Fibroblast of lung (primary cell): Measurements from ENCODE around the gene PRPF39.

ENCODE experiments used
- EZH2 ChIP-seq: IDR thresholded peaks from 2 replicates; pipeline ENCODE4 v1.5.1; 2012; ENCODE audit warnings: low read length, control low read depth, mild to moderate bottlenecking; ENCODE audit errors: missing control alignments
- TF ChIP-seq, protein P1 (sequence below), 2 donors: IDR thresholded peaks in 1 of 2; conservative IDR thresholded peaks in 1 of 2; 1 replicate in 1 of 2; 2 replicates in 1 of 2; pipeline ENCODE4 v1.5.1; 2011 to 2012; ENCODE audit warnings: low read length in 2 of 2, control low read depth in 1 of 2, inconsistent platforms in 1 of 2, low read depth in 1 of 2, mild to moderate bottlenecking in 1 of 2

DNA sequence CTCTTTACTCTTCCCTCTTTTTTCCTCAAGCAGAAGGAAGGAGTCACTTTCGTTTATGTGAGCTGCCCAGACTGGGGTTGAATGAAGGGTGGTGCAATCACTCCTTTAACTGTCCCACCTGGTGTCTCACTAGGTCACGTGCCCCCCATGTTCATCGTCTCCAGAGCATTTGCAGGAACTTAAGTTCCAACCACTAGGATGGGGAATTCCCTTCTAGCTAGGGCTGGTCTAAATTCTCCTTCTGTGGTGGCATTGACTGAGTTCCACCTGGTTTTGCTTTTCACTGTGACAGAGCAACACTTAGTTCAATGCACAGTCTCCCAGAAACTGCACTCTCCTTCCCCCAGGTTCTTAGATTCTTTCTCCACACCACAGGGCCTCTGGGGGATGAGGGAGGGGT, 61.3 kb downstream of the PRPF39 start:
- TF ChIP-seq, protein P1, sequence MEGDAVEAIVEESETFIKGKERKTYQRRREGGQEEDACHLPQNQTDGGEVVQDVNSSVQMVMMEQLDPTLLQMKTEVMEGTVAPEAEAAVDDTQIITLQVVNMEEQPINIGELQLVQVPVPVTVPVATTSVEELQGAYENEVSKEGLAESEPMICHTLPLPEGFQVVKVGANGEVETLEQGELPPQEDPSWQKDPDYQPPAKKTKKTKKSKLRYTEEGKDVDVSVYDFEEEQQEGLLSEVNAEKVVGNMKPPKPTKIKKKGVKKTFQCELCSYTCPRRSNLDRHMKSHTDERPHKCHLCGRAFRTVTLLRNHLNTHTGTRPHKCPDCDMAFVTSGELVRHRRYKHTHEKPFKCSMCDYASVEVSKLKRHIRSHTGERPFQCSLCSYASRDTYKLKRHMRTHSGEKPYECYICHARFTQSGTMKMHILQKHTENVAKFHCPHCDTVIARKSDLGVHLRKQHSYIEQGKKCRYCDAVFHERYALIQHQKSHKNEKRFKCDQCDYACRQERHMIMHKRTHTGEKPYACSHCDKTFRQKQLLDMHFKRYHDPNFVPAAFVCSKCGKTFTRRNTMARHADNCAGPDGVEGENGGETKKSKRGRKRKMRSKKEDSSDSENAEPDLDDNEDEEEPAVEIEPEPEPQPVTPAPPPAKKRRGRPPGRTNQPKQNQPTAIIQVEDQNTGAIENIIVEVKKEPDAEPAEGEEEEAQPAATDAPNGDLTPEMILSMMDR (conservative IDR thresholded peaks at IDR 0.05 in 1 of 2, IDR thresholded peaks at IDR 0.05 in 1 of 2; ENCODE audit: low read depth in 1 of 2, low read length in 2 of 2): no peak
- TF ChIP-seq EZH2: no peak
